Transverse colon (tissue), 4 donors: ENCODE data around the gene CDH13.

Experiments
- EP300 ChIP-seq: sonication (generic); formaldehyde crosslinking; IDR thresholded peaks from one replicate; pipeline ENCODE4 v1.6.1; 2017; ENCODE audit warnings: antibody characterized with exemption, low read depth
- POLR2A ChIP-seq: fragments of 450-650 bp; IDR thresholded peaks from one replicate; pipeline ENCODE4 v1.6.1; 2016; ENCODE audit warnings: antibody characterized with exemption, mild to moderate bottlenecking, moderate library complexity
- POLR2AphosphoS5 ChIP-seq, 3 donors: sonication (generic); formaldehyde crosslinking; IDR thresholded peaks; one replicate each; pipeline ENCODE4 v1.6.1; 2016; ENCODE audit warnings: antibody characterized with exemption in 3 of 3
- TF ChIP-seq, protein P1 (sequence below), 5 experiments: fragments of 200-600 bp in 3 of 5; fragments of 450-650 bp in 2 of 5; sonication (generic) in 3 of 5; IDR thresholded peaks; 1 replicate in 2 of 5; 2 replicates in 3 of 5; pipeline ENCODE4 v1.5.1; 2016 to 2017; ENCODE audit warnings: antibody characterized with exemption in 5 of 5, inconsistent platforms in 3 of 5, mild to moderate bottlenecking in 2 of 5, moderate library complexity in 1 of 5

DNA sequence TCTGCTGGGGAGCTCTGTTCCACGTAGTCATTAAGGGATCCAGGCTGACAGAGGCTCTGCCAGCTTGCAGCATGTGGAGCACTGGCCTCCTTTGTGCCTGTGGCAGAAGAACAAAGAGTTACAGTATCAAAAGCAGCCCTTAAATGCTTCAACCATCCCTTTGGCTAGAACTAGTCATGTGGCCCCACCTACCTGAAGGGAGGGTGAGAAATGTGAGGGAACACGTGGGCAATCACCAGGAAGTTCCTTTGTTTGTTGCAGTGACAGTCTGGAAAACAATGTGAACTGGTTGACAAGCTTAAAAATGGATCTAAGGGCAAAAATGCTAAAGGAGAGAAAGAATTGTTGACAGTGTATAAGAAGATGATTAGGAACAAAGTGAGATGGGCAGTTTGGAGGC, 890.6 kb downstream of the CDH13 start:
- TF ChIP-seq, protein P1, sequence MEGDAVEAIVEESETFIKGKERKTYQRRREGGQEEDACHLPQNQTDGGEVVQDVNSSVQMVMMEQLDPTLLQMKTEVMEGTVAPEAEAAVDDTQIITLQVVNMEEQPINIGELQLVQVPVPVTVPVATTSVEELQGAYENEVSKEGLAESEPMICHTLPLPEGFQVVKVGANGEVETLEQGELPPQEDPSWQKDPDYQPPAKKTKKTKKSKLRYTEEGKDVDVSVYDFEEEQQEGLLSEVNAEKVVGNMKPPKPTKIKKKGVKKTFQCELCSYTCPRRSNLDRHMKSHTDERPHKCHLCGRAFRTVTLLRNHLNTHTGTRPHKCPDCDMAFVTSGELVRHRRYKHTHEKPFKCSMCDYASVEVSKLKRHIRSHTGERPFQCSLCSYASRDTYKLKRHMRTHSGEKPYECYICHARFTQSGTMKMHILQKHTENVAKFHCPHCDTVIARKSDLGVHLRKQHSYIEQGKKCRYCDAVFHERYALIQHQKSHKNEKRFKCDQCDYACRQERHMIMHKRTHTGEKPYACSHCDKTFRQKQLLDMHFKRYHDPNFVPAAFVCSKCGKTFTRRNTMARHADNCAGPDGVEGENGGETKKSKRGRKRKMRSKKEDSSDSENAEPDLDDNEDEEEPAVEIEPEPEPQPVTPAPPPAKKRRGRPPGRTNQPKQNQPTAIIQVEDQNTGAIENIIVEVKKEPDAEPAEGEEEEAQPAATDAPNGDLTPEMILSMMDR (IDR thresholded peaks at IDR 0.05): no peak
- no peak for TF ChIP-seq POLR2A
- TF ChIP-seq POLR2AphosphoS5 (IDR thresholded peaks at IDR 0.05): no peak
- no peak for TF ChIP-seq EP300
